Measurements from ENCODE around the gene BLOC1S2.

The BLOC1S2 gene

DNA sequence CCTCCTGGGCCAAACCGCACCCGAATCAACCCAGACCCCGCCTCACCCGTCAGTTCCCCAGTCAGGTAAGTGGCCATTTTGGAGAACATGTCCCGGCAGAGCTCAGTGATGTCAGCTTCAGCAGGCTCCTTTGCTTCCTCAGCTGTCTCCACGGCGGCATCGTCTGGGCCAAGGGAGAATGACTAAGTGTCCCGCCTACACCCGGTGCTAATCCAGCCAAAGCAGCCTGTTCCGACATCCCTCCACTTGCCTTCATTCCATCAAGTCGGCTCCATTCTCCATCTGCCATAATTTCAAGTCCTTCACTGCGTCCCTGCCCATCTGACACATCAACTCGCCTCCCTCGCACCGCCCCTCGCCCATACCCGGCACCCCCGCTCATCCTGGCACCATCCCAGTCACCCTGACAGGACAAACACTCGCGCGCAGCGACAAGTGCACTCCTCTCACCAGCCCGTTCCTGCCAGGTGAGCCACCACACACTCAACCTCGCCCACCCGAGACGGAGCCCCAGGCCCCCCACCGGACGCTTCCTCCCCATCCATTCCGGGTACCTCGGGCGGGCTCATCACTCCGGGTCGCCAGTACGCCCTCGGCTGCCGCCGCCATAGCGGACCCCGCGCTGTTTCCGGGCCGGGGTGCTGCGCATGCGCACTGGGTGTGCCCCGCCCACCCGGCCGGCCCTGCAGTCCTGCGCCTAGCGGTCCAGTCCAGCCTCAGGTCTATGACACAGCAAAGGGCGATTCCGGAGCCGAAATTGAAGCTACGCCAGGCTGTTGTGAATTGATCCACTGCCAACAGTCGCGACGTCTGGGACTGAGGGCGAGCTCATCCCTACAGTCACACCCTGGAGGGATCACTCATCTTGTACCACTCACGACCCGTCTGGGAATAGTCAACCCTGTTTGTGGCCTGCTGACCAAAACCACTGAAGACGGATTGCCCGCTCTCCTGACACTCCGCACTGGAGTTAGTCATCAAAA, at the start of gene BLOC1S2:
TSS of gene BLOC1S2 (minus strand) at position 630 of the 983 bp plus-strand sequence. CDS start at position 609, 21 bp downstream.
- TF ChIP-seq CTCF (conservative IDR thresholded peaks at IDR 0.05), result no peak
- no peak for TF ChIP-seq ZFX (IDR thresholded peaks at IDR 0.05)
- peak within 1 kb of the TSS; percentile 78 for H3K27ac ChIP-seq

- no peak overlapping the region for H3K27ac ChIP-seq
- TF ChIP-seq CTCF (conservative IDR thresholded peaks at IDR 0.05) (no peak), ZFX (IDR thresholded peaks at IDR 0.05) (no peak)
Measured at GRCh38 chr10:100334762-100335161, 48.3 kb upstream of the BLOC1S2 start.

GRCh38 chr10:100333661-100334440, 47.4 kb upstream of the BLOC1S2 start:
- no peak overlapping the region for H3K27ac ChIP-seq
- no peak for TF ChIP-seq ZFX (IDR thresholded peaks at IDR 0.05)
- no peak for TF ChIP-seq CTCF (conservative IDR thresholded peaks at IDR 0.05)

DNA sequence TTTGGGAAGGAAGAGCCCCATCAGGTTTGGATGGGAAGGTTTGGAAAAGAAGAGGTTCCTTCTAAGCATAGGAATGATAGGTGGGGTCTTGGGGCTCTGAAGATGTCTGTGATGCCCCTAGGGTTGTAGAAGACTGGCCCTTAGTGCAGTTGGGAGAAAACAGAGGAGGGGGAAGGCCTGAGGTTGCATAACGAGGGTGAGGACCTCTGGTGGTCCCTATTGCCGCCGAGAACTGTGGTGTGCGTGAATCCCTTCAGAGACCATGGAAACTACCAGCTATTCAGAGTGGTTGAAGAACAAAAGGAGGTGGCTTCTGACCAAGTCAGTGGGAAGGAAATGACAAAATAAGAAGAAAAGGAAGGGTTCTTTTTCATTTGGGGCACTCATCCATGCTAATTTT, 46.6 kb upstream of the BLOC1S2 start:
- no peak overlapping the region for H3K27ac ChIP-seq
- TF ChIP-seq ZFX (IDR thresholded peaks at IDR 0.05) (no peak), CTCF (conservative IDR thresholded peaks at IDR 0.05) (no peak)

DNA sequence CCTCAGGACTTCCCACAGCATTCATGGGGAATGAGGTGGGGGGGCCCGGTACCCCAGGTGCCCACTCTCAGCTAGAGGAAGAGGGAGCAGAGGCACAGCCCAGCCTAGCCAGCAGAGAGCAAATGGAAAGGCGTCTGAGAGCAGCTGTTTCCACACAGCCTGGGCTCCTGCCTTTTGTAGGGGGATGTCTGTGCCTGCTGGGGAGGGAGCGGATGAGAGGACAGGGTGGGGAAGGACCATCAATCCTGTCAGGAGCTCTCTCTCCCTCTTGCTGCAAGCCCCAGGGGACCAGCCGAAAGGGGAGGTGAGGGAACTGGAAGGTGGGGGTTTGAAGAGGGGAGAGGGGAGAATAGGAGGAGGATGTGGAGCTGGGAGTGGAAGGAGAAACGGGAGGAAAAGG, 43.6 kb upstream of the BLOC1S2 start, which contains the start of gene PKD2L1:
TSS of gene PKD2L1 (minus strand) at position 150 of the 400 bp plus-strand sequence. CDS start at position 25, 125 bp downstream.
- no peak for TF ChIP-seq ZFX (IDR thresholded peaks at IDR 0.05)
- TF ChIP-seq CTCF (conservative IDR thresholded peaks at IDR 0.05), result no peak
- no peak within 1 kb of the TSS for H3K27ac ChIP-seq

DNA sequence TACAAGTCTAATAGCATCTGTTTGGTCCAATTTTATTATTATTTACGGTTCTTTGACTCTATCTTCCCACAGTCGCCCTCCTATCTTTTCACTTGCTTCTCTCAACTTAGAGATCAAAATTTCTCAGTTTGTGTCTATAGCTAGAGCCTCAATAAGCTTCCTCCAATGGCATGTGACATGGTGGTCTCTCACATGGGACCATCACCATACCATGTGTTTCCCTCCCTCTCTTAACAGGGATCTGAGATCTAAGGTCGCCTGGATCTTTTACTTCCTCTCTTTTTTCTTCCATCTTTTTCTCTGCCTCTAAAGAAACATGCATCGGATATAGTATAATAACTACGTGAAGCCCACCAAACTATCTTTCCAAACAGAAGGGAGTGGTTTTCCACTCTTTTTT, 41.7 kb upstream of the BLOC1S2 start:
- TF ChIP-seq CTCF (conservative IDR thresholded peaks at IDR 0.05), result no peak
- TF ChIP-seq ZFX (IDR thresholded peaks at IDR 0.05), result no peak
- H3K27ac ChIP-seq, result no peak overlapping the region

DNA sequence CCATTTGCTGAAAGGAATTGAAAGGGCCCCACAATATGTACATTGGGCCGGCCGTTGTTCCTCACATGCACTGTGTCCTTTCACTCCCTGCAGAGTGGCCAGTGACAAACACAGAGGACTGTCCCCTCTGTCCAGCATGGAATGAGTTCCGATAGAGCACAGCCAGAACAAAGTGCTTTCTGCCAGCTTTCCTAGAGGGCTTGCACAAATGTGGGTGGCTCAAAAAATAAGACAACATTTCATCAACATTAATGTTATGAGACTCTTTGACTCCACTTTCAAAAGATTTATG, 41.2 kb upstream of the BLOC1S2 start:
- no peak overlapping the region for H3K27ac ChIP-seq

More for the DNA sequence above, 41.2 kb upstream of the BLOC1S2 start:
- no peak for TF ChIP-seq ZFX (IDR thresholded peaks at IDR 0.05)
- TF ChIP-seq CTCF (conservative IDR thresholded peaks at IDR 0.05), result no peak
